ENCODE data around the gene SESTD1. TPM values are rescaled to one million over a fixed set of nuclear protein-coding genes. Genes with fewer than 3 reads are reported as not detected.

Gene SESTD1
- total RNA-seq, 1 experiment from 2014 or later: 26.6 TPM

- TF ChIP-seq EZH2phosphoT487 (IDR thresholded peaks at IDR 0.05; ENCODE audit: borderline replicate concordance): no peak
- TF ChIP-seq POLR2AphosphoS5 (IDR thresholded peaks at IDR 0.05; ENCODE audit: low read depth, low read length): no peak
These were observed 90.4 kb downstream of the SESTD1 start (continued) for GRCh38 chr2:179174240-179174639.

- intact Hi-C loops (cut with micrococcal nuclease): no loop called here
- no peak for TF ChIP-seq POLR2A (IDR thresholded peaks at IDR 0.05; ENCODE audit: borderline replicate concordance, extremely low read depth, insufficient read depth, insufficient read length)
- no TSS peak for BruUV-seq (replicated peaks)
- ATAC-seq: no peak
- Histone ChIP-seq H3K9ac (ENCODE audit: low read length) (no peak overlapping the region), H3K9me2 (ENCODE audit: insufficient read depth) (no peaks in the 10 kb centered on the region), H3K79me2 (ENCODE audit: insufficient read depth, low read length) (no peaks in the 10 kb centered on the region), H3K27me3 (ENCODE audit: insufficient read depth, low read length) (no peaks in the 10 kb centered on the region), H3K9me3 (ENCODE audit: control insufficient read depth in 1 of 2, insufficient read depth in 1 of 2, low read depth in 1 of 2, low read length in 2 of 2) (no peaks in the 10 kb centered on the region), H3K4me3 (replicated peaks in 1 of 2; ENCODE audit: low read depth in 1 of 2, low read length in 2 of 2) (no peak overlapping the region), H3K36me3 (ENCODE audit: control insufficient read depth in 1 of 2, insufficient read depth in 2 of 2, low read length in 2 of 2) (no peaks in the 10 kb centered on the region), H3K27ac (ENCODE audit: low read depth, low read length) (no peak overlapping the region), H3K4me1 (ENCODE audit: control insufficient read depth in 1 of 2, insufficient read depth in 2 of 2, low read length in 2 of 2) (no peaks in the 10 kb centered on the region), H3K4me2 (ENCODE audit: low read length) (no peak overlapping the region), H4K20me1 (ENCODE audit: insufficient read depth) (no peaks in the 10 kb centered on the region), H2AFZ (ENCODE audit: low read depth, low read length, poor library complexity, severe bottlenecking) (no peak overlapping the region)
- ChIA-PET POLR2A (no interaction called here), RAD21 (ENCODE audit: low non-redundant PET in 1 of 2, low total read pairs in 2 of 2, uncharacterized antibody in 2 of 2, unreplicated experiment in 2 of 2) (no interaction called here), CTCF (interaction anchor here (1.0 kb wide), 1 partner anchor 43 kb away, joined by 3 read pairs; no protein-coding TSS in a partner anchor)
- no peak for DNase-seq (ENCODE audit: low read depth, low spot score)
These were observed 91.7 kb downstream of the SESTD1 start for GRCh38 chr2:179172894-179173293.

GRCh38 chr2:179171371-179171770, 93.3 kb downstream of the SESTD1 start:
- ChIA-PET CTCF (no interaction called here), RAD21 (ENCODE audit: low non-redundant PET in 1 of 2, low total read pairs in 2 of 2, uncharacterized antibody in 2 of 2, unreplicated experiment in 2 of 2) (no interaction called here), POLR2A (no interaction called here)
- Histone ChIP-seq H3K27ac (ENCODE audit: low read depth, low read length) (no peak overlapping the region), H4K20me1 (ENCODE audit: insufficient read depth) (no peaks in the 10 kb centered on the region), H3K9me3 (ENCODE audit: control insufficient read depth in 1 of 2, insufficient read depth in 1 of 2, low read depth in 1 of 2, low read length in 2 of 2) (no peaks in the 10 kb centered on the region), H3K4me3 (replicated peaks in 1 of 2; ENCODE audit: low read depth in 1 of 2, low read length in 2 of 2) (no peak overlapping the region), H3K9me2 (ENCODE audit: insufficient read depth) (no peaks in the 10 kb centered on the region), H3K79me2 (ENCODE audit: insufficient read depth, low read length) (no peaks in the 10 kb centered on the region), H3K27me3 (ENCODE audit: insufficient read depth, low read length) (no peaks in the 10 kb centered on the region), H2AFZ (ENCODE audit: low read depth, low read length, poor library complexity, severe bottlenecking) (no peak overlapping the region), H3K4me2 (ENCODE audit: low read length) (no peak overlapping the region), H3K4me1 (ENCODE audit: control insufficient read depth in 1 of 2, insufficient read depth in 2 of 2, low read length in 2 of 2) (no peaks in the 10 kb centered on the region), H3K36me3 (ENCODE audit: control insufficient read depth in 1 of 2, insufficient read depth in 2 of 2, low read length in 2 of 2) (no peaks in the 10 kb centered on the region), H3K9ac (ENCODE audit: low read length) (no peak overlapping the region)
- no TSS peak for BruUV-seq (replicated peaks)
- intact Hi-C loops (cut with micrococcal nuclease): no loop called here
- ATAC-seq (no peak), DNase-seq (ENCODE audit: low read depth, low spot score) (no peak)
- TF ChIP-seq SP1 (IDR thresholded peaks at IDR 0.05; ENCODE audit: low read depth) (no peak), RAD21 (IDR thresholded peaks at IDR 0.05; ENCODE audit: low read depth) (no peak), EZH2 (IDR thresholded peaks at IDR 0.05) (no peak), ELF1 (IDR thresholded peaks at IDR 0.05; ENCODE audit: borderline replicate concordance, low read depth) (no peak), ZBTB33 (IDR thresholded peaks at IDR 0.05; ENCODE audit: extremely low read depth, insufficient replicate concordance, low read length) (no peak), EGR1 (IDR thresholded peaks at IDR 0.05; ENCODE audit: low read depth) (no peak), ZNF274 (IDR thresholded peaks at IDR 0.05; ENCODE audit: low read depth, low read length) (no peak), REST (IDR thresholded peaks at IDR 0.05; ENCODE audit: low read depth) (no peak), CBX3 (IDR thresholded peaks at IDR 0.05; ENCODE audit: low read depth) (no peak), FOSL1 (IDR thresholded peaks at IDR 0.05; ENCODE audit: low read depth) (no peak), ZFX (IDR thresholded peaks at IDR 0.05) (no peak), MAX (IDR thresholded peaks at IDR 0.05) (no peak), POLR2AphosphoS5 (IDR thresholded peaks at IDR 0.05; ENCODE audit: low read depth, low read length) (no peak), CEBPB (IDR thresholded peaks at IDR 0.05; ENCODE audit: low read depth) (no peak)

All from HCT116 (cell line).